ENCODE measurements around the gene PADI4.
"Not testable (repeated sequence)": the region's sequence is repeated elsewhere in the genome, so short reads cannot be mapped to it uniquely, and the experiment has no call there.

The PADI4 gene

DNA sequence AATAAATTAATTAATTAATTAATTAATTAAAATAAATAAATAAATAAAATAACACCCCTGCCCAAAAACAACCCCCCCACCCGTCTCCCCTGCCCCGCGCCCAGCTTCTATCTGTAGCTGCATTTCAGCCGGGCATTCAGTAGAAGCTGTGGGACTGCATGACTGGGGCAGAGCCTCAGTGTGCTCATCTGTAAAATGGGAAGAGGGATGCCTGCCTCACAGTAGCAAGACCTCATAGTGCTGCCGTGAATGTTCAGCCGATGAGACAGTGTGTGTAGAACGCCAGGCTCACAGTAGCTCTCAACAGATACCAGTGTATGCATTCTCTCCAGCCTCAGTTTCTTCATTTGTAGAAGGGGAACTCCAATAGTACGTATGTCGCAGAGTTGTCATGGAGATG, 8.7 kb downstream of the PADI4 start:
- no peak for DNase-seq

DNA sequence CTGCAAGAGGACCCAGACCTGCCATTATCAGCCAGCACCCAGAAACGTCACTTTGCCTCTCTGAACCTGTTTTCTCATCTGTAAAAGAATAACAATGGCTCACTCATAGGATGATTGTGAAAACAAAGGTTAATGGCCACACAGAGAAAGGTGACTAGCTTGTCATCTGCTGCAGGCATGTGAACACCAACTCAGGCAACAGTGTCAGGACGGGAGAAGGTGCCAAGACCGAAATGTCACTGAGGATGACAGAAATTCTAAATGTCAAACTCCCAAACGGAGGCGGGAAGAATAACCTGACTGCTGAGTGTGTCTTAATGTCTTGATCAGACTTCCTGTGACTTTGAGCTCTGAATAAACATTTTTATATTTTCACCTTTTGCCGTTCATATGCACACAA, 10.3 kb downstream of the PADI4 start:
- no peak for DNase-seq

DNA sequence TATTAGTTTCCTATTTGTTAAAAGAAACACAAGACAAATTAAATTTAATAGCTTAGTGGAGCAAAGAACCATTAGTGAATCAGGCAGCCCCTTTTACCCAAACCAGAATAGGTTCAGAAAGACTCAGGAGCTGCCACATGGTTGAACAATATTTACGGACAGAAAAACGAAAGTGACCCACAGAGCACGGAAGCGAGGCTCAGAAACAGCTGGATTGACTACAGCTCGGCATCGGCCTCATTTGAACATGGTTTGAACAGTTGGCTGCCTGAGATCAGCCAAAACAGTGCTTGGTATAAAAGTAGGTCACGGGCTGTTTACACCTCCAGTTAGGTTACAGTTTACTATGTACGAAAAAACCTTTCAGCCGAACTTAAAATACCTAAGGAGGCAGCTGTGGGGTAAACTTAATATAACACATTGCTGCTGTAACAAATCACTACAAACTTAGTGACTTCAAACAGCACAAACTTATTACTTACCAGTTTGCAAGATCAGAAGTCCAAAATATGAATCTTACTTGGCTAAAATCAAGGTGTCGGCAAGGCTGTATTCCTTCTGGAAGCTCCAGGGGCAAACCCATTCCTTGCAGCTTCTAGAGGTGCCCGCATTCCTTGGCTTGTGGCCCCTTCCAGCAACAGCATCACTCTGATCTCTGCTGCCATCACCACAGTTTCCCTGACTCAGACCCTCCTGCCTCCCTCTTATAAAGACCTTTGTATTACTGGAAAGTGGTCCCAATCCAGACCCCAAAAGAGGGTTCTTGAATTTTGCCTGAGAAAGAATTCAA, 11.8 kb downstream of the PADI4 start:
- no peak for DNase-seq

DNA sequence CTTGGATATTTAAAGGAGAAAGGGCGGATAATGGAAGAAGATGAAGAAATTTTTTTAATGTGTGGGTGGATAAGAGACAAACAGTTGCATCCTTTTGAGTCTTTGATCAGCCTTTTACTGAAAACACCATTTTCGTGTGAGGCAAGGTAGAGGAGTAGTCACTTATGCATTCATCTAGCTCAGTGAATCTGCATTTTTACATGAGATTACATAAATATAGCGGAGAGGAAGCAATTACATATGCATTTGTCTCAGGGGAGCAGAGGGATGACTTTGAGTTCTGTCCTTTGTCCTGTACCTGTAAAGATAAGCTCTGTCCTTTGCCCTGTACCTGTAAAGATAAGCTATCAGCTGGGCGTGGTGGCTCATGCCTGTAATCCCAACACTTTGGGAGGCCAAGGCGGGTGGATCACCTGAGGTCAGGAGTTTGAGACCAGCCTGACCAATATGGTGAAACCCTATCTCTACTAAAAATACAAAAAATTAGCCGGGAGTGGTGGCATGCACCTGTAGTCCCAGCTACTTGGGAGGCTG, 13.9 kb downstream of the PADI4 start:
- not testable (repeated sequence) for DNase-seq

DNA sequence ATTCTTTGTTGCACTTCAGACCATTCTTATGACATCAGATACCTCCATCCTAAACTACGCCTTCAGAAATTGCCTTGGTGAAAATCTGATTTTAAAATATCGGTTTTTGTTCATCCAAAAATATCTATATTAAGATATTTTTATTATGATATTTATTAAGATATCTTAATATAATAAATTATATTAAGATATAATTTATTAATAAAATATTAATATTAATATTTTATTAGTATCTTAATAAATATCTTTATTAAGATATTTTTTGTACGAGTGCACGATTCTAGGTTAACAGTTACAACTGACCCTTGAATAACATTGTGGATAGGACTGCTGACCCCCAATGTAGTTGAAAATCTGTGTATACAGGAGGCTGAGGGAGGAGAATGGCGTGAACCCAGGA, 20.9 kb downstream of the PADI4 start:
- no peak for DNase-seq

DNA sequence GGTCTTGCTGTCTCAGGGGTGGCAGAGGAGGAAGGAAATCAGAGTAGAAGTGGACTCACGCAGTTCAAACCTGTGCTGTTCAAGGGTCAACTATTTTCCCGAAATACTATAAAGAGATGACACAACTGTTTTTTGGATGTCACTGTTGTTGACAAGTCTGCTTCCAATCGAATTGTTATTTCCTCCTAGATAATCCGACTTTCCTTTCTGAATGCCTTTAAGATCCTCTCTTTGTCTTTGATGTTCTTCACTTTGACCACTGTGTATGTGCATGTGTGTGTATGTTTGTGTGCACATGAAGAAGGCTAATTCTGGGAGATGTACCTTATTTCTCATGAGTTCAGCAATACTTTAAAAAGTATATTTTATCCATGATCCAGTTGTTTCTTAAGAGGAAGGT, 21.6 kb downstream of the PADI4 start:
- no peak for DNase-seq

DNA sequence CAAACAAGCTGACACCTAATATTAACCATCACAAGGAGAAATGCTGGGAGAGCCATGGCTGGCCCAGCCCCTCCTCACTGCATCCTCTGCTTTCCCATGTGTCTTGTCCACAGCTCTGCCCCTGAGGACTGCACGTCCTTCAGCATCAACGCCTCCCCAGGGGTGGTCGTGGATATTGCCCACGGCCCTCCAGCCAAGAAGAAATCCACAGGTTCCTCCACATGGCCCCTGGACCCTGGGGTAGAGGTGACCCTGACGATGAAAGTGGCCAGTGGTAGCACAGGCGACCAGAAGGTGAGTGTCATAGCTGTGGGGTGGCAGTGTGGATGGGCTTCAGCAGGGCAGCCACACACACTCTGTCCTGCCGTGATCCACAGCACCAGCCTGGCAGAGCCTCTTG, 22.9 kb downstream of the PADI4 start:
- DNase-seq, result no peak

DNA sequence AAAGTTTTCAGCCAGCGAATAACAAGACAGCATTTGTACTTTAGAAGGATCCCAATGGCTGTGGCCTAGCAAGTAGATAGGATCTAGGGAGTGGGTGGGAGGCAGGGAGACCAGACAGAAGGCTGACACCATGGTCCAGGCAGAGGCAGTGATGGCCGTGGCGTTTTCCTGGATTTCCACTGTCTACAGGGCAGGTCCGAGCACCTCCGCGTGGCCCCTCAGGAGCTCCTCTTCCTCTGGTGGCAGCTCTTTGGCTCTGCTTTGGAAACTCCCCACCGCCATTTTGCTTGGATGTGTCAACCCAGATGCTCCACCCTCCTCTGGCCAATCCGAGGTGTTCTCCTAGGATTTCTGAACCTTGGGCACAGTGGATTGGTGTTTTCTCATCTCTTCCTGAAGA, 25.1 kb downstream of the PADI4 start:
- DNase-seq, result no peak

DNA sequence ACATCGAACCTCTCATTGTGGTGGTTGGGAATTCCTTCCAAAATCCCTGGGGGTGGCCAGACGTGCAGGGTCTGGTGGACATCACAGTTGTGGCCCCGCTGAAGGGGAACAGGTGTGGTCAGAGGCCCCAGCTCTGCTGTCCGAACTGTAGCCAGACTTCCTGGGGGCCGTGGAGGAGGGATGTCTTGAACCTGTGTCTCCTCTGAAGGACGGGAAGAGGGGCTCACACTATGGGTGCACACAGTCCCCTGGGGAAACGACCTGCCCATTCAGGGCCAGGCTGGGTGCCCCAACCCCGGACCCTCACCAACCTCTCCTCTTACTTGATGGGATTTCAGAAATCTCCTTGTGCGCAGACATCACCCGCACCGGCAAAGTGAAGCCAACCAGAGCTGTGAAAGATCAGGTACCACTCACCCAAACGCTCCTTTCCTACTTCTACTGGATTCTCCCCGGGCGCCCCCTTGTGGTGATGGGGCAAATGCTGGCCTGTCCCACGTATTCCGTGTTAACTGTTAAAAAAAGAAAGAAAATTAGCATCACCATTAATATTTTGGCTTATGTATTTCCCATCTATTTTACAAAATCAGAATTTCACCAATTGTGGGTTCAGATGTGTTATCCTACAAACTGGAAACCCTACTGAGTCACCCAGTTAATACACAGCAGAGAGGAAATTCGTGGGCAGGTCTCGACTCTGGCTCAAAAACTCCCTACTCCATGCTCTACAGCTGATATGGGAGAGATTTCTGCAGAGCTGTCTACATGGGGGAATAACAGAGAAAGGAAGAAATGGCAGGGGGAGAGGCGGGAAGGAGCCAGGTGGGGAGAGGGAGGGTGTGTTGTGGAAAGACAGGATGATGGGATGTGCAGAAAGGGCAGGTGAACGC, 28.1 kb downstream of the PADI4 start:
- peak; percentile 42 for DNase-seq

DNA sequence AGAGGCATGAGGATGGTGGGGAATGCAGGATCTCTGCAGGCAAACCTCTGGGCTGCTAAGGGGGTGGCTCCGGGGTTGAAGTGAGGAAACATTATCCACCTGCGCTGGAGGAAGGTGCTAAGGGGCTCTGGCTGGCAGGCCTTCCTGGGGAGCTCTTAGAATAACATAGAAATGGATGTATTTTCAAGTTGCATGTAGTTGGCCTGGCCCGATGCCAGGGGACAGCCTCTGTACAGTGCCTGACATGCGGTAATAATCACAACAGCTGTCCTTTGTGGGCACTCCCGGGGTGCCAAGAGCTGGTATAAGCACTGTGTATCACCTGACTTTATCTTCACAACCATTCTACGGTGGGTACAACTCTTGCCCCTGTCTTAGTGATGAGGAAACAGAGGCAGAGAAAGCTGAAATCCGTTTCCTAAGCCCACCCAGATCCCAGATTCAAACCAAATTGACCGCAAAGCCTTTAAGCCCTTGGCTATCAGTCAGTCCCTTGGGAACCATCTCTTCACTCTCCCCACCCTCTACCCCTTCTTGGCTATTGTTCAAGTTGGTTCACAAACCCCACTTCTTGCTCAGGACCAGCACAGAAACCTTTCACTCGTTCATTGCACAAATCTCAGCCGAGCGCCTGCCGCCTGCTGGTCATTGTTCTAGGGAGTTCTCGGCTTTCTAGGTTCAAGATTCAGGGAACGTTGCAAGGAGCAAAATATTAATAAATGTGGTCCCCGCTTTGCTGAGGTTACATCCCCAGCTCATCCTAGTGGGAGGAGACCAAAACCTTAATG, 30.9 kb downstream of the PADI4 start:
- DNase-seq, result no peak

DNA sequence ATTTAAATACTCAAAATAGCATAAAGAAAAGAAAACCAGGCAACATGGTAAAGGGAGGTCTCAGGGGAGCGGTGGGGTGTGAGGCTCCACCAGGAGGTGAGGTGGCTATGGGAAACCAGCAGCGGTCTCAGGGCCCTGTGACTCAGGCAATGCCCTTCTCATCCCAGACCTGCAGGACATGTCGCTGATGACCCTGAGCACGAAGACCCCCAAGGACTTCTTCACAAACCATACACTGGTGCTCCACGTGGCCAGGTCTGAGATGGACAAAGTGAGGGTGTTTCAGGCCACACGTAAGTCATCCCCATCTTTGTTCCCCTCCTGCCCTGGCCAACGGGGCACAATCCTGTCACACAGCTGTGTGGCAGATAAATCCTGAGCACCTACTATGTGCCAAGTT, 31.5 kb downstream of the PADI4 start:
- no peak for DNase-seq

DNA sequence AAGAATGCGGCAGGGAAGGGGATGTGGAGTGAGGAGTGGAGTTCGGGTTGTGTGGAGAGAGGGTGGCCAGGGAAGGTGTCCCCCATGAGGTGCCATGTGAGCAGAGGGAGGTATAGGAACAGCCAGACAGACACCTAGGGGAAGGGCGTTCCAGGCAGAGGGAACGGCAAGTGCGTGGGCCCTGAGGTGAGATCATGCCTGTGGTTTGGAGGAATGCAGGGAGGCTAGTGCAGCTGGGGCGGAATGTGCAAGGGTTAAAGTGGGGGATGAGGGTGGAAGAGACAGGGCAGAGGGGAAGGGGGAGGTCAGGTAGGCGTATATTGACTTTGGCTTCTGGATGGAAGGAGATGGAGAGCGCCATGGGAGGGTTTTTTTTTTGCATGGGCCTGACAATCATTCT, 32.4 kb downstream of the PADI4 start:
- no peak for DNase-seq

DNA sequence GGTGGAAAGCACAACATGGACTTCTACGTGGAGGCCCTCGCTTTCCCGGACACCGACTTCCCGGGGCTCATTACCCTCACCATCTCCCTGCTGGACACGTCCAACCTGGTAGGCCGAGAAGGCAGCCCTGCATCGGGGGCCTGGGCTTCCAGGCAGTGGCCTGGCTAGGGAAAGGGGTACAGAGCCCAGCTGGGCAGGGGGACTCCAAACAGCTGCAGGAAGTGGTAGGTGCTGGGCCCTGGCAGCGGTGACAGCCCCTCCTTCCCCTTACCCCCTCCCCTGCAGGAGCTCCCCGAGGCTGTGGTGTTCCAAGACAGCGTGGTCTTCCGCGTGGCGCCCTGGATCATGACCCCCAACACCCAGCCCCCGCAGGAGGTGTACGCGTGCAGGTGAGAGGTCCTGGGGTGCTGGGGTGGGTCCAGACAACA, 34.0 kb downstream of the PADI4 start:
- no peak for DNase-seq

DNA sequence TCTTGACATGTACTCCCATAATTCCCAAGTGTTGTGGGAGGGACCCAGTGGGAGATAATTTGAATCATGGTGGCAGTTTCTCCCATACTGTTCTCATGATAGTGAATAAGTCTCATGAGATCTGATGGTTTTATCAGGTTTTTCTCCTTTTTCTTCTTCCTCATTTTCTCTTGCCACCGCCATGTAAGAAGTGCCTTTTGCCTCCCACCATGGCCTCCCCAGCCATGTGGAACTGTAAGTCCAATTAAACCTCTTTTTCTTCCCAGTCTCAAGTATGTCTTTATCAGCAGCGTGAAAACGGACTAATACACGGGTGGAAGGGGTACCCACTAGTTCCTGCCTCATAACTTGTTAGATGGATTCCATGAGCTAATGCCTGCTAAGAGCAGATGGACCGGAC, 37.5 kb downstream of the PADI4 start:
- DNase-seq, result not testable (repeated sequence)

DNA sequence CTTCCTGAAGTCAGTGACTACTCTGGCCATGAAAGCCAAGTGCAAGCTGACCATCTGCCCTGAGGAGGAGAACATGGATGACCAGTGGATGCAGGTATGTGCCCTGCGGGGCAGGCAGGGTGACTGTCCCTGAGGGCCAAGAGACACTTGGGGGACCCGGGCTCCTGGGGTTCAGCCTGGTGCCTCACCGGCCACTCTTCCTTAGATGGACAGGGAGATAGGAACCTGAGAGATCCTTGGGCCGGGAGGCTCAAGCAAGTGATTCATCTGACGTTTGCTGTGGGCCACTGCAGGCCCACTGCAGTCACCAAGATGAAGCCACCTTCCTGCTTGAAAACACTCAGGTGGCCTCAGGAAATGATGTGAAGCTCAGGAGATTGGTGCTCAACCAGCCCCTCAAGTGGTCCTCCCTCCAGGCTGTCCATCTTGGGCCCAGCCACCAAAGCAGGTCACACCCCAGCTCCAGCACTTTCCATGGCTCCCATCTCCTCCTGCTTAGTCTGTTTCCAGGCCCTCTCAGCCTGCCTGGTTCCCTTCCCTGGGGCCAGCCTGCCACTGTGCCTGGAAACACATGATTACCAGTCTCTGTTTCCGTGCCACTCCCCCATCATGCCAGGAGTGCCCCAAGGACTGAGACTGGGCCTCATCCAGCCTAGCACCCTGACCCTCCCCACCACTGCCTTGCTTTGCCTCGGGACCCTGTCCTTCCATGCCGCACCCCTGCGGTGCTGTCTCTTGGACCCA, 38.2 kb downstream of the PADI4 start:
- DNase-seq, result no peak

DNA sequence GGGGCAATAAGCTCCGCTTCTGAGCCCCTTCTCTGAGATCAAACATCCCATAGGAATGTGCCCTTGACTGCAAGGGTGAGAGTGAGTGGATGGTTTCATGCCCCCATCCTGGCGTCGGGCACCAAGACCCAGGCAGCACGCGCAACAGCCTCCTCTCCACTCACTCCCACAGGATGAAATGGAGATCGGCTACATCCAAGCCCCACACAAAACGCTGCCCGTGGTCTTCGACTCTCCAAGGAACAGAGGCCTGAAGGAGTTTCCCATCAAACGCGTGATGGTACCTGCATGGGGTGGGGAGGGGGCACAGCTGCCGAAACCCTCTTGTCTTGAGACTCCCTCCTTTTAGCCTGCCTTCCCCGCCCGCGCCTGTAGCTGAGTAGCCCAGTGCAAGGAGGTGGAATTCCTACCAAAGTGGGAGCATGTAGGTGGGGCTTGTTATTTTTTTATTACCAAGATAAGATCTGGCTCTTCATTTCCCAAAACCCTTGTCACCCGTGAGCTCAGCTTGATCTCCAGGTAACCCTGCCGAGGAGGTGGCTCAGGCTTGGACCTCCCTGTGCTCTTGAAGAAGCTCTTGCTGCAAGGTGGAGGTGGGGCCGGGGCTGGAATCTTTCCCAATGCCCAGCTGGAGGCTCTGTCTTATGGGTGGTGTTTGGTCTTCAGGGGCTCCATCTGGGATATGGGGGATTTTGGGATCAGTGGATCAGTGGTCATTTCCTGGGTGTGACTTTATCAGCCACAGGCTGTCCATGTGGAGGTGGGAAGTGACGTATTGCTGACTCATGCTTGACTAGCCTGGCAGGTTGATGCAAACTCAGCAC, 40.0 kb downstream of the PADI4 start:
- no peak for DNase-seq

DNA sequence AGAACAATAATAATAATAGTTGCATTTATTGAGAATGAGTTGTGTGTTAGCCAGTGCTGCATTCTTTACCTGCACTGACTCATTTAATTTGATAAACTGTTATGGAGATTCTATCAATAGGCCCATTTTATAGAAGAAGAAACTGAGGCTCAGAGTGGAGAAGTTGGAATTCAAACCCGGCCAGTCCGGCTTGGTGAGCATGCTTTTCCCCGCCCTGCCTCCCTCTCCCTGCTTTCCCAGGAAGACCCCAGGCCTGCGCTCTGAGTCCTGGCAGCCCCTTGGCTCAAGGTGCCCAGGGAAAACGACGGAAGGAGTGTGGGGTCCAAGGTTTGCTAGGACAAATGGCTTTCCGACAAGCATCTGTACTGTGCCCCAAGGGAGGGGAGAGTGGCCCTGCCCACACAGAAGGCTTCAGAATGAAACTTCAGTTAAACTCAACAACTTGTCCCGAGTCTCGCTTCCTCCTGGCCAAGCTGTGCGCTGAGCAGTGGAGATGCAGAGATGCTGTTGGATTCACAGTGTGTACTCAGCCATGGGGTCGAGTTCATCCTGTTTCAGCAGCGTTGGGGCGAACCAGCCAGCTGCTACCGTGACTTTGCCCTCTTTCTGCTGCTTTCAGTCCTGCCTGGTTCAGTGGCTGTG, 40.7 kb downstream of the PADI4 start:
- DNase-seq, result no peak

DNA sequence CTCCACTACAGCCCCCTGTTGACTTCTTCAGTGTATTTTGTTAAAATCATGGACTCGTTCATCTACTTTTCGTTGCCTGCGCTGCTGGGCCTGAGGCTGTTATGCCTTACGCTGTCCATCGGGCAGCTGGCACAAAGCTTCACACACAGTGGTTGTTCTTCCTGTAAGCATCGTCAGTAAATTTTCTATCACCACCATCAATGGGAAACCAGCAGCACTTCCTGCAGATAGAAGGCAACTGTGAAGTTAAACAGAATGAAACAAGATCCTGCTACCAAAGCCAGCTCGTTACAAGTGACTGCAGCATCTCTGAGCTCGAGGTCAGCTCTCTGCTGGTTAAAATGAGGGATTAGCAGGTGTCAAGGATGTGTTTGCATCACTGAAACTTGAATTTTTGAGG, 42.1 kb downstream of the PADI4 start:
- no peak for DNase-seq

DNA sequence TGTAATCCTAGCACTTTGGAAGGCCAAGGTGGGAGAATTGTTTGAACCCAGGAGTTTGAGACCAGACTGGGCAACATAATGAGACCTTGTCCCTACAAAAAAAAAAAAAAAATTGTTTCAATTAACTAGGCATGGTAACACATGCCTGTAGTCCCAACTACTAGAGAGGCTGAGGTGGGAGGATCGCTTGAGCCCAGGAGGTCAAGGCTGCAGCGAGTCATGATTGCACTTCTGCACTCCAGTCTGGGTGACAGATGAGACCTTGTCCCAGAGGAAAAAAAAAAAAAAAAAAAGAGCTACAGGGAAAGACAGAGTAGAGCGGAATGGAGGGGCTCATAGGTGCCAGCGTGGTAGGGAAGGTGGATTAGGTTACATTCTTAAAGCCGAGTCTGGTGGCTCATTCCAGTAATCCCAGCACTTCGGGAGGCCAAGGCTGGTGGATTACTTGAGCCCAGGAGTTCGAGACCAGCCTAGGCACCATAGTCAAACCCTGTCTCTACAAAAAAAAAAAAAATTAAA, 43.0 kb downstream of the PADI4 start:
- DNase-seq, result no peak

DNA sequence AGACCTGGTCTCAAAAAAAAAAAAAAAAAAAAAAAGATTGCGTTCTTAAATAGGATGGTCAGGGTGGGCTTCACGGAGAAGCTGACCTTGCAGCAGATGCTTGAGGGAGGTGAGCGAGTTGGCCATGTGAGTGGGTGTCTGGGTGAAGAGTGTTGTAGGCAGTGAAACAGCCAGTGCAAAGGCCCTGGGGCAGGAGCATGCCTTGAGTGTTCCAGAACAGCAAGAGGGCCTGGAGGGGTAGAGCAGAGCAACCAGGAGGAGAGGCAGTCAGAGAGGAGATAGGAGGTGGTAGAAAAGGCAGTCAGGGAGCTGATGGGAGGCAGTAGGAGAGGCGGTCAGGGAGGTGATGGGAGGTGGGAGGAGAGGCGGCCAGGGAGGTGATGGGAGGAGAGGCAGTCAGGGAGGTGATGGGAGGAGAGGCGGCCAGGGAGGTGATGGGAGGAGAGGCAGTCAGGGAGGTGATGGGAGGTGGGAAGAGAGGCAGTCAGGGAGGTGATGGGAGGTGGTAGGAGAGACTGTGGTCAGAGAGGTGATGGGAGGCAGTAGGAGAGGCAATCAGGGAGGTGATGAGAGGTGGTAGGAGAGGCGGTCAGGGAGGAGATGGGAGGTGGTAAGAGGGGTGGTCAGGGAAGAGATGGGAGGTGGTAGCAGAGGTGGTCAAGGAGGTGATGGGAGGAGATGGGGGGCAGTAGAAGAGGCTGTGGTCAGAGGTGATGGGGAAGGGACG, 43.8 kb downstream of the PADI4 start:
- no peak for DNase-seq

Data from CD4-positive, alpha-beta T cell treated with Interleukin-17A for 1 hour (primary cell).